CD4-positive, alpha-beta T cell (primary cell): ENCODE data around the gene KMT5B. TPM values are rescaled to one million over a fixed set of nuclear protein-coding genes. Genes with fewer than 3 reads are reported as not detected.

ENCODE experiments used
- ATAC-seq: fragments of 200-7000 bp; cut with Tn5 transposase; one replicate; pipeline ENCODE4 v1.10.0; 2022; ENCODE audit warnings: mild to moderate bottlenecking; ENCODE audit not compliant: poor library complexity
- CTCF ChIA-PET: fragments of 350-600 bp; sonication (Branson Sonifier 250); formaldehyde crosslinking; loops from one replicate; lab custom pipeline; 2021; ENCODE audit warnings: antibody characterized with exemption, inconsistent platforms; lab: Charles Lee
- POLR2A ChIA-PET: fragments of 350-600 bp; sonication (Branson Sonifier 250); formaldehyde crosslinking; loops from one replicate; lab custom pipeline; 2021; ENCODE audit warnings: antibody characterized with exemption, inconsistent platforms; lab: Charles Lee
- DNase-seq, 14 experiments: peaks; one replicate each; pipeline ENCODE4 v3.0.0-alpha.2; 2013 to 2020; ENCODE audit warnings: mixed read lengths in 2 of 14
- H3K27ac ChIP-seq, 2 donors: one replicate each; pipeline versions ENCODE4 v1.5.1 to v1.7.0; 2013; ENCODE audit warnings: low read length in 2 of 2, low read depth in 1 of 2, mild to moderate bottlenecking in 1 of 2
- H3K27me3 ChIP-seq, 2 experiments: 1 replicate in 1 of 2; 2 replicates in 1 of 2; pipeline versions ENCODE4 v1.6.1 to v1.7.0; 2013; ENCODE audit warnings: low read length in 2 of 2, control low read depth in 1 of 2, mild to moderate bottlenecking in 1 of 2, moderate library complexity in 1 of 2; ENCODE audit not compliant: insufficient read depth in 2 of 2, control insufficient read depth in 1 of 2
- H3K36me3 ChIP-seq: one replicate; pipeline ENCODE4 v1.6.1; 2013; ENCODE audit warnings: low read length, control low read depth; ENCODE audit not compliant: insufficient read depth
- H3K4me1 ChIP-seq: one replicate; pipeline ENCODE4 v1.6.1; 2013; ENCODE audit warnings: low read length, control low read depth; ENCODE audit not compliant: insufficient read depth
- H3K4me3 ChIP-seq: one replicate; pipeline ENCODE4 v1.5.1; 2013; ENCODE audit warnings: mild to moderate bottlenecking, low read length, moderate library complexity
- H3K9me3 ChIP-seq, 2 experiments: 1 replicate in 1 of 2; 2 replicates in 1 of 2; pipeline versions ENCODE4 v1.6.1 to v1.7.0; 2013; ENCODE audit warnings: low read length in 2 of 2, mild to moderate bottlenecking in 2 of 2, control low read depth in 1 of 2, moderate library complexity in 1 of 2; ENCODE audit not compliant: control insufficient read depth in 1 of 2, insufficient read depth in 1 of 2
- H3K27ac Mint-ChIP-seq: one replicate; pipeline ENCODE4 v1.8.0; 2020; ENCODE audit warnings: mixed read lengths
- H3K27me3 Mint-ChIP-seq: one replicate; pipeline ENCODE4 v1.8.0; 2021; ENCODE audit warnings: mixed read lengths
- H3K36me3 Mint-ChIP-seq: one replicate; pipeline ENCODE4 v1.8.0; 2021; ENCODE audit warnings: low read depth, mixed read lengths
- H3K4me1 Mint-ChIP-seq: one replicate; pipeline ENCODE4 v1.8.0; 2021; ENCODE audit warnings: low read depth, mixed read lengths
- H3K4me3 Mint-ChIP-seq: one replicate; pipeline ENCODE4 v1.8.0; 2020; ENCODE audit warnings: mild to moderate bottlenecking, mixed read lengths
- H3K9me3 Mint-ChIP-seq: one replicate; pipeline ENCODE4 v1.8.0; 2020; ENCODE audit warnings: mixed read lengths
- intact Hi-C, 2 experiments: fragments of 100-400 bp; cut with DNase I in 1 of 2; cut with micrococcal nuclease in 1 of 2; formaldehyde crosslinking; loops; one replicate each; pipeline versions ENCODE4 v1.15.1 to v1.9.0; 2023 to 2025; cut with DNase I, micrococcal nuclease
- total RNA-seq, 174 experiments: library from RNA in 2 of 174; stranded (reverse) in 2 of 174; gene quantifications; one replicate each; pipeline ENCODE4 v1.2.3 and lab custom pipeline; 2021 to 2026
- TF ChIP-seq, protein P1 (sequence below): fragments of 200-600 bp; IDR thresholded peaks from one replicate; pipeline ENCODE4 v1.8.0; 2022; ENCODE audit warnings: antibody characterized with exemption, mild to moderate bottlenecking

Gene KMT5B
- total RNA-seq, 2 experiments from 2014 or later, result 22.5 to 23.3 TPM

GRCh38 chr11:68226421-68226820 lies 13.3 kb upstream of the KMT5B start:
- TF ChIP-seq, protein P1, sequence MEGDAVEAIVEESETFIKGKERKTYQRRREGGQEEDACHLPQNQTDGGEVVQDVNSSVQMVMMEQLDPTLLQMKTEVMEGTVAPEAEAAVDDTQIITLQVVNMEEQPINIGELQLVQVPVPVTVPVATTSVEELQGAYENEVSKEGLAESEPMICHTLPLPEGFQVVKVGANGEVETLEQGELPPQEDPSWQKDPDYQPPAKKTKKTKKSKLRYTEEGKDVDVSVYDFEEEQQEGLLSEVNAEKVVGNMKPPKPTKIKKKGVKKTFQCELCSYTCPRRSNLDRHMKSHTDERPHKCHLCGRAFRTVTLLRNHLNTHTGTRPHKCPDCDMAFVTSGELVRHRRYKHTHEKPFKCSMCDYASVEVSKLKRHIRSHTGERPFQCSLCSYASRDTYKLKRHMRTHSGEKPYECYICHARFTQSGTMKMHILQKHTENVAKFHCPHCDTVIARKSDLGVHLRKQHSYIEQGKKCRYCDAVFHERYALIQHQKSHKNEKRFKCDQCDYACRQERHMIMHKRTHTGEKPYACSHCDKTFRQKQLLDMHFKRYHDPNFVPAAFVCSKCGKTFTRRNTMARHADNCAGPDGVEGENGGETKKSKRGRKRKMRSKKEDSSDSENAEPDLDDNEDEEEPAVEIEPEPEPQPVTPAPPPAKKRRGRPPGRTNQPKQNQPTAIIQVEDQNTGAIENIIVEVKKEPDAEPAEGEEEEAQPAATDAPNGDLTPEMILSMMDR, result no peak
- Mint-ChIP-seq H3K27me3 (peaks cover under 1% of the 10 kb centered on the region), H3K27ac (no peak overlapping the region), H3K9me3 (peaks cover 11% of the 10 kb centered on the region), H3K4me1 (no peaks in the 10 kb centered on the region), H3K36me3 (no peaks in the 10 kb centered on the region), H3K4me3 (no peak overlapping the region)
- Histone ChIP-seq H3K9me3 (peaks cover 9 to 11% of the 10 kb centered on the region in 2 experiments), H3K4me3 (no peak overlapping the region), H3K27me3 (no peaks in the 10 kb centered on the region), H3K4me1 (no peaks in the 10 kb centered on the region), H3K27ac (no peak overlapping the region), H3K36me3 (no peaks in the 10 kb centered on the region)
- DNase-seq (no peak), ATAC-seq (no peak)
- intact Hi-C loops, result no loop called here
- ChIA-PET CTCF (no interaction called here), POLR2A (no interaction called here)

- DNase-seq (no peak), ATAC-seq (no peak)
- CTCF ChIA-PET, result no interaction called here
- intact Hi-C loops, result no loop called here
- peaks cover 11% of the 10 kb centered on the region for H3K9me3 Mint-ChIP-seq
- H3K4me3 Mint-ChIP-seq, result no peak overlapping the region
- Histone ChIP-seq H3K4me3 (no peak overlapping the region), H3K27ac (no peak overlapping the region), H3K9me3 (peaks cover 4 to 6% of the 10 kb centered on the region in 2 experiments), H3K36me3 (no peaks in the 10 kb centered on the region), H3K27me3 (no peaks in the 10 kb centered on the region), H3K4me1 (no peaks in the 10 kb centered on the region)
- H3K36me3 Mint-ChIP-seq, result no peaks in the 10 kb centered on the region
- H3K4me1 Mint-ChIP-seq, result no peaks in the 10 kb centered on the region
- TF ChIP-seq, protein P1, result no peak
- H3K27ac Mint-ChIP-seq, result no peak overlapping the region
- no peaks in the 10 kb centered on the region for H3K27me3 Mint-ChIP-seq
- POLR2A ChIA-PET, result no interaction called here
These were observed 11.5 kb upstream of the KMT5B start for GRCh38 chr11:68224606-68225005.

- DNase-seq, result no peak
- Mint-ChIP-seq H3K9me3 (peaks cover 3% of the 10 kb centered on the region), H3K27me3 (no peaks in the 10 kb centered on the region), H3K36me3 (no peaks in the 10 kb centered on the region), H3K27ac (no peak overlapping the region), H3K4me1 (no peaks in the 10 kb centered on the region), H3K4me3 (no peak overlapping the region)
- Histone ChIP-seq H3K4me1 (no peaks in the 10 kb centered on the region), H3K27ac (no peak overlapping the region), H3K9me3 (peaks cover 0 to under 1% of the 10 kb centered on the region in 2 experiments), H3K27me3 (no peaks in the 10 kb centered on the region), H3K36me3 (no peaks in the 10 kb centered on the region), H3K4me3 (no peak overlapping the region)
- CTCF ChIA-PET, result no interaction called here
- TF ChIP-seq, protein P1, result no peak
- intact Hi-C loops, result no loop called here
- no peak for ATAC-seq
- POLR2A ChIA-PET, result no interaction called here
These were observed 10.2 kb upstream of the KMT5B start for GRCh38 chr11:68223275-68223674.
